8988T (cell line): ENCODE measurements around the gene VMP1.
"Not testable (repeated sequence)": the region's sequence is repeated elsewhere in the genome, so short reads cannot be mapped to it uniquely, and the experiment has no call there.

Source experiments
- DNase-seq: peaks from one replicate; pipeline ENCODE4 v3.0.0; 2011

VMP1 gene

DNA sequence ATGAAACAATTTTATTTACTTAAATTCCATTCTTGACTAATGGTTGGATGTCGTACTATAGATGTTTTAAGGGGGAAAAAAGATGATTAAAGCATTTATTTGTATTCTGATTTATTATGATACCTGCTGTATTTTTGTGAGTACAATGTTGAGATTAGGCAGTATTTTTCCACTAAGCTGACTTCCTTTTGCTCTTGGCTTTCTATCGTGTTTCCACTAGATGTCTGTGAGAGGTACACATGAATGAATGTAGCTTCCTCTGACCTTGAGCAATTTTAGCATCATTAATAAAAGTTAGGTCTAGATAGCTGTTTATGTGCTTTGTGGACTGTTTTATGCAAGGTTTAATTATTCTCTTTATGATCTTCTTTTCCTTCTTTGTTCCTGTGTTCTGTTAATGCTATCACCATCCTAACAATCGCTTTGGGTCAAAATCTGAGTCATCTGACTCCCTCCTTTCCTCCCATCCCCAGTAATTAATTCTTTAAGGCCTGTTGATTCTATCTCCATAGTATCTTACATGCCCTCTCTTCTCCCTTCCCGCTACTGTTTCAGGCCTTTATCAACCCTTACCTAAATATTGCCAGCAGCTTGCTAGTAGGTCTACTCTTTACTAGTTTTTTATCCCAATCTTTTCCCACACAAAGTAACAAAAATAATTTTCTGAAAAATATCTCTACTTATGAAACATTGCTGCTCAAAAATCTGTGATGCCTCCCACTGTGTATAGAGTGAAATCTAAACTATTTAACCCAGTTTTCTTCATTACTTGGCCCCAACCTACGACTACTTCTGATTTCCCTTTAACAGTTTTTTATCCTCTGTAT is 76.0 kb downstream of the VMP1 start:
- DNase-seq, result no peak

DNA sequence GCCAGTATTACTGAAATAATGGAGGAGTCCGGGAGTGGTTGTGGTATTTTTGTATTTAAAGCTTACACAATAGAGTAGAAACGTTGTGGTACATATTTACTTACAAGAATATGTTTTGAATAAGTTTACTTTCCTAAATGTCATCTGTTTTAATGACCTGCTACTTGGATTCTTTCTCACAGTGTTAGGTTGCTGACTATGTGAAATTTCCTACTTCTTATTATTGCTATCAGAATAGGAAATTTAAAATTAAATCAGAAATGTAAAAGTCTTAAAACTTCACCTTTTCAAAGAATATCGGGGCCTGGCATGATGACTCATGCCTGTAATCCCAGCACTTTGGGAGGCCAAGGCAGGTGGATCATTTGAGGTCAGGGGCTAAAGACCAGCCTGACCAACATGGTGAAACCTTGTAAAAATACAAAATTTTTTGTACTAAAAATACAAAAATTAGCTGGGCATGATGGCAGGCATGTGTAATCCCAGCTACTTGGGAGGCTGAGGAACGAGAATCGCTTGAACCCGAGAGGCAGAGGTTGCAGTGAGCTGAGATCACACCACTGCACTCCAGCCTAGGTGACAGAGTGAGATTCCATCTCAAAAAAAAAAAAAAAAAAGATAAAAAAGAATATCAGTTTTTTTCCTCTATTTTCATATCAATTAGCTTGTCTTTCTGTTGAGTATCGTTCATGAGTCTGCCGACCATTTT is 77.8 kb downstream of the VMP1 start:
- no peak for DNase-seq

DNA sequence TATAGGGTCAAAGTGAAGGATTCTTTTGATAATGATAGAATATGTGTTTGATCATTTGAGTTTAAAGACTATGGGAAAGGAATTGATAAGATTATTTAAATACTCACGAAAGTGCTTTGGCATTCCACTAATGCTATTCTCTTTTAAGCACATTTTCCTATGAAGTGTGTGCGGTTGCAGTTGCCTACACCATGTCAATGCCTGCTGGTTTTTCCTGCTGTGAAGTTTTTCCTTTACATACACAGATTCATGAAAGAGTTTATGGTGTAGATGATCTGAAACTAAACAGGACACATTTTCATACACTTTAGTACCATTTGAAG is 78.7 kb downstream of the VMP1 start:
- no peak for DNase-seq

DNA sequence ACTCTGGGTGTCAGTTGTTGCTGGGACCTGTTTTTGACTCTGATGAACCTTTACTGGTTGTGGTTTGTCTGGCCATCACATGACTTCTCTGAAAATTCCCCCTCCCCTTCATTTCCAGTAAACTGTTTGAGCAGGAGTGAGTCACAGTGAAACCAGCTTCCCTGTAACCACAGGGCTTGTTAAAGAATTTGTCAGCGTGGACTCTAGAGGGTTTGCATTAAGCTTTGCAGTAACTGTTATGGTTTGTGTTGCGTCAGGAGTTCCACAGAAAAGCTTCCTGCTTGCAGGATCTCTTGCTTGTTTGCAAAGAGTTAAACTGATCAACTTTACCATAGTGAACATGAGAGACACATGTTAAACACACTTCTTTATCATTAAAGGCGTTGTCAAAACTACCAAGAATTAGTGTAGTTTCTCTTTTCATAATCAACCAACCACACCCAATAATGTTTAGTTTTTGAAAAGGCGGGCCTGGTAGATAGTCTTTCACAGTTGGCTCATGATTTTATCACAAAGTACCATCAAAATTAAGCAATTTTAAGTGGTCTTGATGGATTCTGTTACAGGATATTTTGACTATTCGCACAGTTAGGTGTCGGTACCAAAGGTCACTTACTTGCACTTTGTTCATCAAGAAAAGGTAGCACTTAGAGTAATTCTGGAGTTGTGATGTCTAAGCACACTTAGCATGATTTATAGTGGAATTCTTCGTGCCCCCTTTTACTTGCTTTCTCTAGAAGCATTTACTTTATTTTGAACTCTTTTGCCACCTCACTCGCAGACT is 79.3 kb downstream of the VMP1 start:
- no peak for DNase-seq

DNA sequence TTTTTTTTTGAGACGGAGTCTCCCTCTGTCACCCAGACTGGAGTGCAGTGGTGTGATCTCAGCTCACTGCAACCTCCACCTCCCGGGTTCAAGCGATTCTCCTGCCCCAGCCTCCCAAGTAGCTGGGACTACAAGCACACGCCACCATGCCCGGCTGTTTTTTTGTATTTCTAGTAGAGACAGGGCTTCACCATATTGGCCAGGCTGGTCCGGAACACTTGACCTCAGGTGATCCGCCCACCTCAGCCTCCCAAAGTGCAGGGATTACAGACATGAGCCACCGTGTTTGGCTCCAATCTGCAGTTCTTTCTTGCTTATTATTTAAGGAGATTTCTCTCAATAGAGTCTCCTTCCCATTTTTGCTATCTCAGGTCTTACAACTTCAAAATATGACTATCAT is 82.4 kb downstream of the VMP1 start:
- not testable (repeated sequence) for DNase-seq

DNA sequence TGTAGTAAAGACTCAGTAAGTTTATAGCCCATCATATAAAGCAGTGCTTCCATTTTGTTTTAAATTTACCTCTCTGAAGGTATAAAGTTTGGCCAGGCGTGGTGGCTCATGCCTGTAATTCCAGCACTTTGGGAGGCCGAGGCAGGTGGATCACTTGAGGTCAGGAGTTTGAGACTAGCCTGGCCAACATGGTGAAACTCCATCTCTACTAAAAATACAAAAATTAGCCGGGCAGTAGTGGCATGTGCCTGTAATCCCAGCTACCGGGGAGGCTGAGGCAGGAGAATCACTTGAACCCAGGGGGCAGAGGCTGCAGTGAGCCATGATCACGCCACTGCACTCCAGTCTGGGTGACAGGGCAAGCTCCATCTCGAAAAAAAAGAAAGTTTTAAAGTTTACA is 83.0 kb downstream of the VMP1 start:
- DNase-seq, result not testable (repeated sequence)

DNA sequence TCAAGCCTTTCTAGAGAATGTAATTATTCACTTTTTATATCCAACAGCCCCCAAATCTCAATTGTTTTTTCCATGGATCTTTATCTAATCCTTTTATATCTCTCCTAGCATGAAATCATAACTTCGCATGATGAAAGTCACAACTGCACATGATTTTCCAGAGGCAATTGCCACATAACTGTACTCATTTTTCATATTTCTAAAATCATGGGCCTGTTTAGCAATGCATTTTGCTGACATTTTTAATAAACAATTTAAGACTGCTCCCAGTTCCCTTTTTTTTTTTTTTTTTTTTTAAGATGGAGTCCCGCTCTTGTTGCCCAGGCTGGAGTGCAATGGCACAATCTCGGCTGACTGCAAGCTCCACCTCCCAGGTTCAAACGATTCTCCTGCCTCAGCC is 83.5 kb downstream of the VMP1 start:
- DNase-seq, result no peak

DNA sequence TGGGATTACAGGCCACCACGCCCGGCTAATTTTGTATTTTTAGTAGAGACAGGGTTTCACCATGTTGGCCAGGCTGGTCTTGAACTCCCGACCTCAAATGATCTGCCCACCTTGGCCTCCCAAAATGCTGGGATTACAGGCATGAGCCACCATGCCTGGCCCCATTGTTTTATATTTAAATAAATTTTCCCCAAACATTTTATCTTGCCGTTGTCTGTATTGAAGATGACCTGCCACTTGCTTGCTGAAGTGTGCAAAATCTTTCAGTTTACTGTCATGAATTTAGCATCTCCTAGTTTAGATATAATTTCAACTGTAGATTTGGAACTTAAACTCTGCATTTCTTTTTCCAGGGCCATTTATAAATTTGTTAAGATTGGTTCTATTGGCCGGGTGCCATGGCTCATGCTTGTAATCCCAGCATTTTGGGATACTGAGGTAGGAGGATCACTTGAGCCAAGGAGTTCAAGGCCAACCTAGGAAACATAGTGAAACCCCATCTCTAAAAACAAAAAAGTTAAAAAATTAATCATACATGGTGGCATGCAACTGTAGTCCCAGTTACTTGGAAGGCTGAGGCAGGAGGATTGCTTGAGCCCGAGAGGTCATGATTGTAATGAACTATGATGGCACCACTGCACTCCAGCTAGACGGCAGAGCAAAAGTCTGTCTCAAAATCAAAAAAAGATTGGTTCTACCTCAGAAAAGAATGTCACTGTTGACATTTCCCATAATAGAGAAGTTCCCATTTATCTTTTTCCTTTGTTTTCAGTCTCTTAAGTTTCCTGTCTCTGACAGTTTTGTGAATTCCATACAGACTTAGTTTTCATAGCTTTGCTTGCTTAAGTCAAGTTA is 84.4 kb downstream of the VMP1 start:
- no peak for DNase-seq

DNA sequence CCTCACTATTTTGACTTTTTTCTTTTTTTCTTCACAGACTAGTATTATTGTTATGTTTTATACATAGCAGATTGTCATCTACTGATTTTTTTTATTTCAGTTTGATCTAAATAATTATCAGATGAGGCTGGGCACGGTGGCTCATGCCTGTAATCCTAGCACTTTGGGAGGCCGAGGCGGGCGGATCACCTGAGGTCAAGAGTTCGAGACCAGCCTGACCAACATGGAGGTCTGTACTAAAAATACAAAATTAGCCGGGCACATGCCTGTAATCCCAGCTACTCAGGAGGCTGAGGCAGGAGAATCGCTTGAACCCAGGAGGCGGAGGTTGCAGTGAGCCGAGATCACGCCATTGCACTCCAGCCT is 85.0 kb downstream of the VMP1 start:
- not testable (repeated sequence) for DNase-seq

DNA sequence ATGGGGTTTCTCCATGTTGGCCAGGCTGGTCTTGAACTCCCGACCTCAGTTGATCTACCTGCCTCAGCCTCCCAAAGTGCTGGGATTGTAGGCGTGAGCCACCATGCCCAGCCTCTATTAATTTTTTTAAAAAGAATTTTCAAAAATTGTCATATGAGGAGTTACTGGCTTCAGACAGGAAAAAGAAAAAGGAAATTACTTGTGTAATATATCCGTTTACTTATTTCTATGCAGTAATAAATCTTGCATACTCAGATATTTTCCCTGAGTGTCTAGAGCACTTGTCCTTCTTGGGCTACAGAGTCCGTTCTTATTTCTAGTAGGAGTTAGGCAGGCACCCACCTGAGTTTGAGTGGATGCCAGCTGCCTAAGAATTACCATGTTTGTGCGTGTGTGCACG is 85.8 kb downstream of the VMP1 start:
- DNase-seq, result no peak

DNA sequence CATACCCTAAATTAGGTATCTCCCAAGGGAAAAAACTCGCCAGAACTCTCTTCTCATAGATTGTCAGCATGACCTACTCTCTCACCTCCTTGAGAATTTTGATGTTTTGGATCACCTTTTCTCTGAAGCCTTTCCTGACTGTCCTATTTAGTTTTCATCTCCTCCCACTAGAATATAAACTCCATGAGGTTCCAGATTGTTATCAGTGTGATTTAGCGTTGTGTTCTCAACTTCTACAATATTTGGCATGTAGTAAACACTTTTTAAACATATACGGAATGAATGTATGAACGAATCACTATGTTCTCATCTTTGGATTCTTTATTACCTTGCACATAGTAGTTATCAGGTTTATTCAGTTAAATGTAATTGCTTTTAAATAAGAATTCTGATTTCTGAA is 88.7 kb downstream of the VMP1 start:
- no peak for DNase-seq

DNA sequence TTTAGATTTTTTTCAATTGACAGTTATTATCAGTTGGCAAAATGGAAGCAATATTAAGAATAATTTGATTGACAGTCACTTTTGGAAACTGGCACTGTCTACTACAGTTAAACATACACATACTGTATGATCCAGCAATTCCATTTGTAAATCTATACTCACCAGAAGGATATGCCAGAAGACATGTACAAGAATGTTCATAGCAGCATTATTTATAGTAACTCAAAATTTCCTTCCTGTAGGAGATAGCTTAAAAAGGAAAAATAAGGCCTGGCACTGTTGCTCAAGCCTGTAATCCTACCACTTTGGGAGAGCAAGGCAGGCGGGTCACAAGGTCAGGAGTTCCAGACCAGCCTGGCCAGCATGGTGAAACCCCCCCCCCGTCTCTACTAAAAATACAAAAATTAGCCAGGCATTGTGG is 89.3 kb downstream of the VMP1 start:
- DNase-seq, result no peak

DNA sequence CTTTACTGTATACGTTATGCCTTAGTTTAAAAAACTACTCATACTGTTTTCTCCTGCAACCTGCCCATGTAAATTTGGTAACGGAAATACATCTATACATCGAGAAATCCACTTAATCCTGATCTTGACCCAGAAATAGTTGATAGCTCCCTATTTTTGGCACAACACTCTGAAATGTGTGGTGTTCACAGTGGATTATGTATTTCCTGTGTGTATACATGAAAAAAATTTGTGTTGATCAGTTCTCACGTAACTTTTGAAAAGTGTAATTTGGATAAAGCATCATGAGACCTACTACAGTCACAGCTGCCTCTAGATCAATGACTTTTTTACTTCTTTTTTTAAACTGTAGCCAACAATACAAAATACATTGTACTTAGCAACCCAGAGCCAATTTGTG is 90.7 kb downstream of the VMP1 start:
- no peak for DNase-seq

DNA sequence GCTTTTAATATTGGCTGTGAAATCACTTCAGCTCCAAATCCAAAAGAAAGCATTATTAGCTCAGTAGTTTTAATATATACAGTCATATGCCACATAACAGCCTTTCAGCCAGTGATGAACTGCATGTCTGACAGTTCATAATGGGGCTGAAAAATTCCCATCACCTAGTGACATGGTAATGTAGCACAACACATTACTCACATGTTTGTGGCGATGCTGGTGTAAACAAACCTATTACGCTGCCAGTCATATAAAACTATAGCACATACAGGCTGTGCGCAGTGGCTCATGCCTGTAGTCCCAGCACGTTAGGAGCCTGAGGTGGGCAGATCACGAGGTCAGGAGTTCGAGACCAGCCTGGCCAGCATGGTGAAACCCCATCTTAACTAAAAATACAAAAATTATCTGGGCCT is 93.1 kb downstream of the VMP1 start:
- no peak for DNase-seq

DNA sequence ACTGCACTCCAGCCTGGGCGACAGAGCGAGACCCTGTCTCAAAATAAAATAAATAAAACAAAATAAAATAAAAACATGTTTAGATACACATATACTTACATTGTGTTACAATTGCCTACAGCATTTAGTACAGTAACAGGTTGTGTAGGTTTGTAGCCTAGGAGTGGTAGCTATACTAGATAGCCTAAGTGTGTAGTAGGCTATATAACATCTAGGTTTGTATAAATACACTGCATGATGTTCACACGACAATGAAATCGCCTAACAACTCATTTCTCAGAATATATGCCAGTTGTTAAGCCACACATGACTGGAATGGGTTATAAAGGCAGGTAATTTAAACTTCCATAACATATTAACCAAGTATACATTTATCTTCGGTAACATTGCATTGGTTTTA is 94.7 kb downstream of the VMP1 start:
- DNase-seq, result no peak

DNA sequence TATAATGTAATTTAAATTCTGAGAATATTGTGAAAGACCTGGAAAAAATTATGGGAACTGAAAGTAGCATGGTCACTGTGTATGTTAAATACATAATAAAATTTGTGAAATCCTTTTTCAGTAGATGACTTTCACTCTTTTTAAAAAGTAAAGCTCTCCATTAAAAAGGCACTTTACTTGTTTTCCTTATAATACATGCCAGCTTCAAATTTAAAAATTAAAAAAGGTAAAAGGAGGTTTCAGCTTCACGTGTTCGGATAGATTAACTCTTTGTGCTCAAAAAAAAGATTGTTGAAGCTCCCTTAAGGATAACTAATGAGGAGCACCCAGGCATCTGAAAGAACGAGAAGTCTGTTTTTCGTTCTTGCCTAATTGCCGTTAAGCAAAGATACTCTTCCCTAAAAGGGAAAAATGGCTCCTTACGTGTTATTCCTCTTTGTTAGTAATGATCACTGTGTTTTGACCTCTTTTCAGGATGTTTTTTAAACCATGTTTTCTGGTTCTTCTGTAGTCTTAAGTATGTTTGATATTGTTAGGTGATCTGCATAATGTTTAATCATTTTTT is 97.5 kb downstream of the VMP1 start:
- DNase-seq, result no peak

DNA sequence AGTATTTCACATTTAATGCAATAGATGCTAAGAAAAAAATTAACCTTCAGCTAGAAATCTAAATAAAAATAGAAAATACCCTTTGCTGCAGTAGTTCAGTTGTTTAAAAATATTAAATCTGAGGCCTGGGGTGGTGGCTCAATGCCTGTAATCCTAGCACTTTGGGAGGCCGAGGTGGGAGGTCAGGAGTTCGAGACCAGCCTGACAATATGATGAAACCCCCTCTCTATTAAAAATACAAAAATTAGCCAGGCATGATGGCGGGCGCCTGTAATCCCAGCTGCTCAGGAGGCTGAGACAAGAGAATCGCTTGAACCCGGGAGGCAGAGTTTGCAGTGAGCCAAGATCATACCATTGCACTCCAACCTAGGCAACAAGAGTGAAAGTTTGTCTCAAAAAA is 98.9 kb downstream of the VMP1 start:
- DNase-seq, result not testable (repeated sequence)

DNA sequence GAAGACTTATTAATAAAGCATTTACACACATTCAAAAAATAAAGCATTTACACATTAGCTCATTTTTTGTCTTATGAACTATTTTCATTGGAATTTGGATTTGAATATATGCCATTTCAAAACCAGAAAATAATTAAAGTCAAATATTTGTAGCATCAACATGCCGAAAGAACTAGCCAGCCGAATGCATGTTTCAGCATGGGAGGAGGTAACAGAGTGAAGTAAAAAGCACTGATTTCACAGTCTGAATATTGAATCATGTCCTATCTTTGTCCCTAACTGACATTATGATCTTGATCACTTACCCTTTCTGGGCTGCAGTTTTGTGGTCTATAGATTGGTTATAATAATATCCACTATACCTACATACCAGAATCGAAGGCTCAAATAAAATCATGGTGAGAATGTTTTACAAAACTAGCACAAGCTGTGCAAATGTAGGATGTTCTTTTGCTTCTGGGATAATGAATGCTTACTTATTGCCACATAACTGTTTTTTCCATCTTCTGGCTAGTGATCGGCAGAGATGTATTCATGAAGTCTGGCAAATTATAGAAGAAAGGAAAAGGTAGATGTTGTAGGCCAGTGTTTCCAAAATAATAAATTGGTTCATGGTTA is 100.5 kb downstream of the VMP1 start:
- DNase-seq, result no peak

DNA sequence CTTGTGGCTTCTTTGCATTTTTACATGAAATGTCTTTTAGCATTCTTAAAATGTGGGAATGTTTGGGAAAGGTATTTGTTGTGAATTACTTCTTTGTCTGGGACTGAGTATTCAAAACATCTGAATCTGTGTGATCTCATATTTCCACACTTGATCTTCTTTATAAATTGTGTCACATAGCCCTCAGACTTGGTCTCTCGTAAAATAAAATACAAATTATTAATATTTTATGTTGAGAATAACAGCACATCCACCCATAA is 103.4 kb downstream of the VMP1 start:
- no peak for DNase-seq

DNA sequence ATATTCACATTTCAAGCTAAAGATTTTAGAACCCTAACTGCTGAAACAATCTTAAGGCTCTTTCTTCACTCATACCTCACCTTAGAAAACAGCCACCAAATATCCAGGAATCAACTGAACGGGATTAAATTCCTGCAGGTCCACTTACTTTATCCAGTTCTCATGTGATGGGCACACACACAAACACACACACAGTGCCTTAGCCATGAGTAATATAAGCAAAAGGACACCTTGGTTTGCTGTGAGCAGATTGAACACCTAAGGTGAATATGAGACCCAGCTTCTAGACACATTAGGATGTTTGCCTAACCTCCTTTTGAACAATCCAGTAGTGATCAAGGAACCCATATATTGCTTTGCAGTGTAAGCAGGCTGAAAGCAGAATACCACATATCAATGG is 103.8 kb downstream of the VMP1 start:
- DNase-seq, result no peak

DNA sequence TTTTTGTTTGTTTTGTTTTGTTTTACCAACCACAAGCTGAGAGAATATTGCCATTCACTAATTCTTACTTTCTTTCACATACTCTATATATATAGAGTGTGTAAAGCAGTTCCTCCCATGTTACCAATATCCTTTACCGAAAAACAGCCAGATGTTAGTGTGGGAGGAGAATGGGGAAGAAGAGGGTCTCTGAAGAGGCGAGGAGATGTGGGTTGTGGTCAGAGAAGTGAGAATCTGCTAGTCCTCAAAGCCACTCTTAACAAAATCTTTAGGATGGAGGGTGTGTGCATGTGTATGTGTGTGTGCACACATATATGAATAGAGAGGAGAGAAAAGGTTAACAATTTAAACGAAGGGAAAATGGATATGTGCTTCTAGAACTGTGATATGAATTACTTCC is 104.7 kb downstream of the VMP1 start:
- DNase-seq, result no peak

DNA sequence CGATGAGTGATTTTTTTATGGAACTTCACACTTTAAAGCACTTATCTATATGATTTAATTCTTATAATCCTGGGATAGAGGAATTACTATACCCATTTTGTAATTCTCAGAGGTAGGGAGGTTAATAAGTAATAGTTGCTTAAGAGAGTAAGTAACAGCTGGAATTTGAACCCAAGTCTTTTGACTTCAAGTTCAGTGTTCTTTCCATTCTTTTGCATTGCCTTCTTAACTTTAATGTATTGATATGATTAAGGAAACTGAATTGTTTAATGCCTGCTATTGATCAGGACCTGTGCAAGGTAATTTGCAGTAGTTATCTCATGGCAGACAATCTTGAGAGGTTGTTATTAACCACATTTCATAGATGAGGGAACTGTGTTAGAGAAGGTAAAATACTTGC is 106.8 kb downstream of the VMP1 start:
- DNase-seq, result no peak

DNA sequence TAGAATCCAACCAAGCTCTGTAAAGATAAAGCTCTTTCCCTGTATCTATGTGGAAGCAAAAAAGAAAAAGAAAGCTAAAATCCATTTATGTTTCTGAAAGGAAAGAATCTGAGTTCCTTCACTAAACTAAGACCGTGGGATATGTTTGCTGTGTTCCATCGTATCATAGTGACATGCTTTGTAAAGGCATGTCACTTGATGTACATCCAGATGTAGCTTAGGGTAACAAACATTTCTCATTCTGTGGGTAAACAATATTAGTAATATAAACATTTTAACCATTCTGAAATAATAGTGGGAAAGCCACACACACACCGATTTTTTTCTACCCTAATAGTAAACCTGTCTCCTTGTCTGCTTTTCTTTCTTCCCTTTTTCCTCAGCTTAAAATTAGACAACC is 107.2 kb downstream of the VMP1 start:
- no peak for DNase-seq
